NK-92 (cell line): ENCODE measurements around the gene SHTN1.

Experiments
- DNase-seq: peaks from one replicate; lab custom pipeline; 2025; ENCODE audit not compliant: unreplicated experiment; lab: John Stamatoyannopoulos, UW

The SHTN1 gene

DNA sequence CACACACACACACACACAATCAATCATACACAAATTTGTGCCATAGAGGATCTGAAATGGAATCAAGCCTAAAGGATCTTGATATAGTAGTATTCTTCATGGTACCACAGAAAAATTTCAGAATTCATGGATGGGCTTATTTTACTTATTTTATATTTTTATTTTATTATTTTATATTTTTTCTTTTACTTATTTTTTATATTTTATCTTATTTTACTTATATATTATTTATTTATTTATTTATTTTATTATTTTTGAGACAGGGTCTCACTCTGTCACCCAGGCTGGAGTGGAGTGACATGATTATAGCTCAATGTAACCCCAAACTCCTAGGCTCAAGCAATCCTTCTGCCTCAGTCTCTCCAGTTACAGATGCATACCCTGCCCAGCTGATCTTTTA is 16.7 kb downstream of the SHTN1 start:
- no peak for DNase-seq

DNA sequence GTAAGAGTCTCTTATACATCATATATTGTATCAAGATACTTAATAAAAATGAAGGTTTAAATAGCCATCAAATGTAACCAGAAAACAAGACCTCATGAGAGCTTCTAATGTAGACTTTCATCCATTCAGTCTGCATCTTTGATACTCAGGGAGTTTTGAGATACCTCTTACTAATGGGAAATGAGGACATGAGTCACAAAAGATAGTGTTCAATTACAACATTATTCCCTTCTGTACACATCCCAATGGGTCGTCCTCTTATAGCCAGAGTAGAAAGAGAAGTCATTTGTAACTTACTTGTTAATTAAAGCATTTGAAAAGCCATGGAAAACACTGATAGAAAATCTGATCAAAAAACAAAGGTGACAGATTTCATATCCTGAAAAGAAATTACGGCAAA is 19.4 kb downstream of the SHTN1 start:
- no peak for DNase-seq

DNA sequence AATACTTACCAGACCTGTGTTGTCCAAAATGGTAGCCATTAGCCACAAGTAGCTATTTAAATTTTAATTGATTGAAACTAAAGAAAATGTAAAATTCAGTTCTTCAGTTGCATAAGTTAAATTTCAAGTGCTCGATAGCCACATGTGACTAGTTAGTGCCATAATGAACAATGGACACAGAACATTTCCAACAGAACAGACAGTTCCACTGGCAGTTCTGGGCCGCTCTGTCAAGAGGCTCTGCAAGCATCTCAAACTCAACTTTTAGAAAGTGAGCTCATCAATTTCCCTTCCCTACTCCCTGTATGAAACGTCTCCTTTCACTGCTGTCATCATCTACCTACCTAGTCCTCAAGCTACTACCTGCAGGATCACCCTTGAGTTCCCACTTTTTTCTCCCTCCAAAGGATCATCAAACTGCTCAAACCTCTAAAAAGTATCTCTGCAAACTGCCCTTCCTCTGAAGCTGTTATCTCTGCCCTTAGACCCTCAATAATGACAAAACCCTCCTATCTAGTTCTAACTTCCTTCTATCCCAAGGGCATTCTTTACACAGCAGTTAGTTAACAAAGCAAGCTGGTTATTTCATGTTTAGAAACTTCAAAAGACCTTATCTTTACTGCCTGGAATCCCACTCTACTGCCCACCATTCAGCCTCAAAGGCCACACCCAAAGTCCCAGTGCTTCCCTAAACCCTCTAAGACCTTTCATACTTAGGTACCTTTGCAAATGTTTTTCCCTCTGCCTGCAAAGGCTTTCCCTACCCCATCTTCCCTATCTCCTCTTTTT is 20.6 kb downstream of the SHTN1 start:
- DNase-seq = no peak

DNA sequence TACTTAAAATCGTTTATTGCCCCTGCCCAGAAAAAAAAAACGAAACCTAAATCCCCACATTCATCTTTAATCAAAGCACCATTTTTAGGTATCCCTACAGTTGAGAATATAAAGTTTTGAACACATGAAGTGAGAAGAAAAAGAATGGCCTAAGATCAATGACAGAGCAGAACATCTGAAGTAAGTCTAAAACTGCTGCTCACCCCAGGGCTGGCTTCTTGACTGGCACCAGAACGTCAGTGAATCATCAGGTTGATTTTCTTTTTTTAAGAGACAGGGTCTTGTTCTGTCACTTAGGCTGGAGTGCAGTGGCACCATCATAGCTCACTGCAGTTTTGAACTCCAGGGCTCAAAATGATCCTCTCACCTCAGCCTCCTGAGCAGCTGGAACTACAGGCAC is 24.9 kb downstream of the SHTN1 start:
- no peak for DNase-seq

GRCh38 chr10:116978901-116979300 is 26.1 kb downstream of the SHTN1 start:
- DNase-seq = no peak

GRCh38 chr10:116974456-116975005 is 30.5 kb downstream of the SHTN1 start:
- DNase-seq = no peak

DNA sequence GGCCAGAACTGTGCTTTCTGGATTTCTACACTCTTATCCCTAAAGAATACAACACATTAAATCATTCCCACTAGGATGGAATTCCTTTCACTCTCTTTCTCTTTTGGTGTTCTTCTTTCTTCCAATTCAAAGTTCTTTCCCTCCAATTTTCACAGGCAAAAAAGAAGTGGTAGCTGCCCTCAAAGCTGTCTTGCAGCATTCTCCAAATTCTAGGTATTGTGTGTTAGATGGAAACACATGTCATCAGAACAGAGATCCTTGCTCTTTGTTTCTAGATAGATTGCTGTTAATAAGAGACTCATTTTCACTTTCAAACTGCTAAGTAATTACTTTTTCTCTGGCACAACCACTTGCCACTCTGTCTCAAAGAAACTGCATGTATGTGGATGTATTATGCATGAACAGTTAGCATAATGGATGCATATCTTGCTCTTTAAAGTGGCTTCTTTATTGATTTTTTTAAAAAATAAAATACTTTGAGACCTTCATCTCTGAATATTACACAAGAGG is 31.0 kb downstream of the SHTN1 start:
- no peak for DNase-seq

GRCh38 chr10:116973371-116973905 is 31.5 kb downstream of the SHTN1 start:
- DNase-seq = no peak

DNA sequence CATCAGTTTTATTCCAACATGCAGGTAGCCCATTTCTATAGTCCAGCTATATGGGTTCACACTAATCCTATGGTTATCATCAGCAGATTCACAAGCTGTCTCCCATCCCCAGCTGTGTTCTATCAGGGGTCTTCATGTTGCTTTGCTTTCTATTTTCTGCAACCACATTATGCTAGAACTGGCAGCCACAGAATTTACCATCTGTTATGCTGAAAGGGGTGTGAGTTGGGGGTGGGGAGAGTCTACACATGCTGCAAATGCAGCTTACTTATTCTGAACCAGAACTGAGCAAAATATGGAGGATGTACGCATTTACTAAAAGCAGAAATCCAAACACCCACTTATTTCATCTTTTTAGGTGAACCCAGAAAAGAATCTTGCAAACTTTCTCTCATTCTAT is 32.9 kb downstream of the SHTN1 start:
- no peak for DNase-seq

GRCh38 chr10:116970050-116970449 is 34.9 kb downstream of the SHTN1 start:
- DNase-seq = no peak

GRCh38 chr10:116968331-116968730 is 36.7 kb downstream of the SHTN1 start:
- no peak for DNase-seq

GRCh38 chr10:116961406-116962251 is 43.4 kb downstream of the SHTN1 start:
- DNase-seq = no peak

DNA sequence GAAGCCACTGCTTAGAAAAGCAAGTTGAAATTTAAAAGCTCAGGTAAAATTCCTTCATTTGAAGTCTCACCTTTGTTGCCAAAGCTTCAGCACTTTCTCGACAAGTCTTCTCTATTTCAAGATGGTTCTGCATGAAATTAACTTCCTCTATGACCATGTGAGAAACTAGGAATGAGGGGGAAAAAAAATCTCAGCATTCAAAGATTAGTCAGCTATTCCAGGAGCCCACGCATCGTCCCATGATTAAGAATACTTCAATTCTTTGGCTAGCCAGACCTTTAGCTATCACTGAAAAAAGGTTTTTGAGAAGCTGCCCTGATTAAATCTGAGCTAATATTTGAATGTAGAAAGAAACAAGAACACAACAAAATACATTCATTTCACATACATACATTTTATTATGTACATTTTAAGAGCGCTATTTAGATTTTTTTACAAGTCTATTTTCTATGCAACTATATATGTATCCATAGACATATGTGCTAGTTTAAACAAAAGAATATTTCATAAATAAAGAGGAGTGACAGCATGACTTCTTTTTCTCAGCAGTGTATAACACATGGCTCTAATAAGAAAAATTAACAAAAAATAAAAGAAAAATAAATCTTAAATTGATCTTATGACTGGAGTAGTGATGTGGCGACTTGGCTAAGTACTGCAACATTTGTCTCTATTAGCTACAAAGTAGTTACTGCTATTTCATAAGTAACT is 44.8 kb downstream of the SHTN1 start:
- DNase-seq = no peak

GRCh38 chr10:116952729-116953128 is 52.3 kb downstream of the SHTN1 start:
- no peak for DNase-seq

- DNase-seq = no peak
These were observed 56.5 kb downstream of the SHTN1 start for GRCh38 chr10:116948530-116948870.

DNA sequence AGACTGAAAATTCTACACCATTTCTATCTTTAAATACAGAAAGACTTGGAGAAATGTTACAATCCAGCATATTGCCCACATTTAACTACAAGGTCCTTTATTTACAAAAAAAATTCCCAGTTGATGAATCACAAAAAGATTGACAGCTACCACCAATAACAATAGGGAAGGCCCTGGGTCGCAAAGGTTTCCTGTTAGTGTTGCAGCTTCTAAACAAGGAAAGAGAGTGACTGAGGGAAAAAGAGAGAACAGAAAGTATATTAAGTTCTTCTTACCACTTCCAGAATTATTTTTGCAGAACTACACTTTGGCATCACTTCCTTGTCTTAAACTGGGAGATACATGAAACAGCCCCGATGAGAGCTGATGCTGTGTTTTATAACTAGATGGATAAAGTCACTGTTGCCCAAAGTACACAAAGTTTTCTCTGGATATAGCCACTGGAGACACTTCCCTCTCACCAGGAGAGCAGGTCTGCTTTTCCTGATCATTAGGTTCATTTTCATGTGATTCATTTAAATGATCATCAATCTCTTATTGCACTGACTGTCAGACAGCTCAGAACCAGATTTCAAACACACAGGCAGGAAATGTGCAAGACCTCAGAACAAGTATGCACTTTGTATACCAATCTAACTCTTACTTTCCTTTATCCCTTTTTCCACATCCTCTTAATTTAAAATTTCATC is 57.0 kb downstream of the SHTN1 start:
- no peak for DNase-seq

DNA sequence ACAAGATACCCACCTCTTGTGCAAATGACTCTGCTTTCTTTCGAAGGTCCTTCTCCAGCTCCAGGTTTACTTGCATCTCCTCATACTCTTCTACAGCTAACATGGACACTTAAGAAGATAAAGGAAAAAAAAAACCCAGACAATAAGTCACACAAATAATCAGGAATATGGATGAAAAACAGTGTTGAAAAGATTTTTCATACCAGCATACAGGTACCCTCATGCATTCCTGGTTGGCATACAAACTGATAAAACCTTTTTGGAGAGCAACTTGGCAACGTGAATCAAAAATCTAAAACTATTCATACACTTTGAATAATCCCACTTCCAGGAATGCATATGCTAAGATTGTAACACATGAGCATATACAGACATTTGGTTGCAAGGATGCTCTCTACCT is 60.1 kb downstream of the SHTN1 start:
- DNase-seq = no peak

DNA sequence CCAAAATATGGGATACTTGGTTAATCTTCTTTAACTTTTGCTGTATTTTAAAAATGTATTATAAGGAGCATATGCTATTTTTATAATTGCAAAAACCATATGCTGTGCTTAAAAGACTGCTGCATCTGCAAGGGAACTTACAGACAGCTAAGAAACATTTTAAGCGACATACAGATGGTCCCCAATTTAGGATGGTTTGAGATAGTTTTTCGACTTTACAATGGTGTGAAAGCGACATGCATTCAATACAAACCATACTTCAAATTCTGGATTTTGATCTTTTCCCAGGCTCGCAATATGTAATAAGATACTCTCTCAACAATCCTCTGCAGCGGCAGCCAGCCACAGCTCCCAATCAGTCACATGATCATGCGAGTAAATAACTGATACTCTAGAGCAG is 73.2 kb downstream of the SHTN1 start:
- no peak for DNase-seq

DNA sequence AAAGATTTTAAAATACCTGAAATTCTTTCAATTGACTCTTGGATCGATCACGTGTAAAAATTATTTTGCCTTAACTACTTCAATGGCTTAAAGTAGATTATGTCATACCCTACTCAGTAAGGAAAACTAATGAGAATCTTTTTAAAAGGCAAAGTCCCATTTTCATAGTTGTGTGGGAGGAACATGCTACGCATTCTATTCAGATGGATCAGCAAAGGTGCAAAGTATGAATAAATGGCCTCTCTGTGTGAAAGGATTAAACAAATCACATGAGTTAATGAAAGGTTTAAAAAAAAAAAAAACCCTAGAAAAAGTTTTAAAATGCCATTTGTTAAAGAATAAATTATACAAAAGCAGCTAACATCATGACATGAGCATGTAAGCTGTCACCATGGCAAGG is 78.6 kb downstream of the SHTN1 start:
- no peak for DNase-seq

DNA sequence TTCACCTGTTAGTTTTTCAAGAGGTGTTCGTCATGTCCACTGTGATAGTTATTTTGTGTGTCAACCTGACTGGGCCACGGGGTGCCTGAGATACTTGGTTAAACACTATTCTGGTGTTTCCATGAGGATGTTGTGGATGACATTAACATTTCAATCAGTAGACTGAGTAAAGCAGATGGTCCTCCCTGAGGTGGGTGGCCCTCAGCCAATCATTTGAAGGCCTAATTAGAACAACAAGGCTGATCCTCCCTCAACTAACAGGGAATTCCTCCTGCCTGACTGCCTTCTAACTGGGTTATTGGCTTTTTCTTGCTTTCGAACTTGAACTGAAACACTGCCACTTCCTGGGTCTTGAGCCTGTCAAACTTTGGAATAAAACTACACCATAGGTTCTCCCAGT is 79.9 kb downstream of the SHTN1 start:
- DNase-seq = no peak

GRCh38 chr10:116919706-116920105 is 85.3 kb downstream of the SHTN1 start:
- DNase-seq = no peak
